ENCODE results near the gene ASIC2.

Gene ASIC2

GRCh38 chr17:33049781-33050414, 243.2 kb downstream of the ASIC2 start:
- H3K4me1 ChIP-seq (ENCODE audit: control insufficient read depth, insufficient read depth, low read length): no peaks in the 10 kb centered on the region
- no peaks in the 10 kb centered on the region for H3K9me3 ChIP-seq (ENCODE audit: control insufficient read depth, insufficient read depth, low read depth, low read length)
- H3K9ac ChIP-seq (ENCODE audit: low read length): no peak overlapping the region
- H3K4me3 ChIP-seq (ENCODE audit: low read depth, low read length): no peak overlapping the region
- H3K27ac ChIP-seq (ENCODE audit: low read depth, low read length): no peak overlapping the region
- H3K36me3 ChIP-seq (ENCODE audit: control insufficient read depth, insufficient read depth, low read length): no peaks in the 10 kb centered on the region
- H3K27me3 ChIP-seq (ENCODE audit: control insufficient read depth, insufficient read depth, low read length): 0 out of 2 replicates have a peak, but pooled peaks cover 3% of the 10 kb centered on the region

GRCh38 chr17:33046361-33047255, 246.5 kb downstream of the ASIC2 start:
- no peak overlapping the region for H3K4me3 ChIP-seq (ENCODE audit: low read depth, low read length)
- no peaks in the 10 kb centered on the region for H3K36me3 ChIP-seq (ENCODE audit: control insufficient read depth, insufficient read depth, low read length)
- H3K9me3 ChIP-seq (ENCODE audit: control insufficient read depth, insufficient read depth, low read depth, low read length): no peaks in the 10 kb centered on the region
- H3K4me1 ChIP-seq (ENCODE audit: control insufficient read depth, insufficient read depth, low read length): no peaks in the 10 kb centered on the region
- H3K9ac ChIP-seq (ENCODE audit: low read length): no peak overlapping the region
- H3K27me3 ChIP-seq (ENCODE audit: control insufficient read depth, insufficient read depth, low read length): no peaks in the 10 kb centered on the region
- no peak overlapping the region for H3K27ac ChIP-seq (ENCODE audit: low read depth, low read length)

- Histone ChIP-seq H3K27ac (ENCODE audit: low read depth, low read length) (no peak overlapping the region), H3K4me3 (ENCODE audit: low read depth, low read length) (no peak overlapping the region), H3K4me1 (ENCODE audit: control insufficient read depth, insufficient read depth, low read length) (no peaks in the 10 kb centered on the region), H3K36me3 (ENCODE audit: control insufficient read depth, insufficient read depth, low read length) (no peaks in the 10 kb centered on the region), H3K27me3 (ENCODE audit: control insufficient read depth, insufficient read depth, low read length) (no peaks in the 10 kb centered on the region; the same call in 1 of the 2 replicates), H3K9me3 (ENCODE audit: control insufficient read depth, insufficient read depth, low read depth, low read length) (no peaks in the 10 kb centered on the region), H3K9ac (ENCODE audit: low read length) (no peak overlapping the region)
Measured at GRCh38 chr17:33045216-33045615, 247.9 kb downstream of the ASIC2 start.

GRCh38 chr17:33044771-33045170, 248.3 kb downstream of the ASIC2 start:
- no peak overlapping the region for H3K27ac ChIP-seq (ENCODE audit: low read depth, low read length)
- H3K9me3 ChIP-seq (ENCODE audit: control insufficient read depth, insufficient read depth, low read depth, low read length): no peaks in the 10 kb centered on the region
- no peaks in the 10 kb centered on the region; the same call in none of the 2 replicates for H3K27me3 ChIP-seq (ENCODE audit: control insufficient read depth, insufficient read depth, low read length)
- H3K4me3 ChIP-seq (ENCODE audit: low read depth, low read length): no peak overlapping the region
- H3K4me1 ChIP-seq (ENCODE audit: control insufficient read depth, insufficient read depth, low read length): no peaks in the 10 kb centered on the region
- no peak overlapping the region for H3K9ac ChIP-seq (ENCODE audit: low read length)
- no peaks in the 10 kb centered on the region for H3K36me3 ChIP-seq (ENCODE audit: control insufficient read depth, insufficient read depth, low read length)

GRCh38 chr17:33040461-33040860, 252.6 kb downstream of the ASIC2 start:
- H3K4me1 ChIP-seq (ENCODE audit: control insufficient read depth, insufficient read depth, low read length): no peaks in the 10 kb centered on the region
- no peaks in the 10 kb centered on the region for H3K9me3 ChIP-seq (ENCODE audit: control insufficient read depth, insufficient read depth, low read depth, low read length)
- no peak overlapping the region for H3K4me3 ChIP-seq (ENCODE audit: low read depth, low read length)
- no peak overlapping the region for H3K9ac ChIP-seq (ENCODE audit: low read length)
- no peaks in the 10 kb centered on the region; the same call in none of the 2 replicates for H3K27me3 ChIP-seq (ENCODE audit: control insufficient read depth, insufficient read depth, low read length)
- no peaks in the 10 kb centered on the region for H3K36me3 ChIP-seq (ENCODE audit: control insufficient read depth, insufficient read depth, low read length)
- H3K27ac ChIP-seq (ENCODE audit: low read depth, low read length): no peak overlapping the region

- Histone ChIP-seq H3K4me1 (ENCODE audit: control insufficient read depth, insufficient read depth, low read length) (no peaks in the 10 kb centered on the region), H3K27me3 (ENCODE audit: control insufficient read depth, insufficient read depth, low read length) (no peaks in the 10 kb centered on the region; the same call in none of the 2 replicates), H3K4me3 (ENCODE audit: low read depth, low read length) (no peak overlapping the region), H3K9ac (ENCODE audit: low read length) (no peak overlapping the region), H3K36me3 (ENCODE audit: control insufficient read depth, insufficient read depth, low read length) (no peaks in the 10 kb centered on the region), H3K9me3 (ENCODE audit: control insufficient read depth, insufficient read depth, low read depth, low read length) (no peaks in the 10 kb centered on the region), H3K27ac (ENCODE audit: low read depth, low read length) (no peak overlapping the region)
Measured at GRCh38 chr17:33039874-33040273, 253.2 kb downstream of the ASIC2 start.

GRCh38 chr17:33038740-33039139, 254.4 kb downstream of the ASIC2 start:
- Histone ChIP-seq H3K9ac (ENCODE audit: low read length) (no peak overlapping the region), H3K9me3 (ENCODE audit: control insufficient read depth, insufficient read depth, low read depth, low read length) (no peaks in the 10 kb centered on the region)

GRCh38 chr17:33033176-33033575, 259.9 kb downstream of the ASIC2 start:
- H3K9me3 ChIP-seq (ENCODE audit: control insufficient read depth, insufficient read depth, low read depth, low read length): no peaks in the 10 kb centered on the region
- H3K27ac ChIP-seq (ENCODE audit: low read depth, low read length): no peak overlapping the region
- H3K4me3 ChIP-seq (ENCODE audit: low read depth, low read length): no peak overlapping the region
- no peaks in the 10 kb centered on the region for H3K36me3 ChIP-seq (ENCODE audit: control insufficient read depth, insufficient read depth, low read length)
- H3K27me3 ChIP-seq (ENCODE audit: control insufficient read depth, insufficient read depth, low read length): no peaks in the 10 kb centered on the region
- H3K4me1 ChIP-seq (ENCODE audit: control insufficient read depth, insufficient read depth, low read length): no peaks in the 10 kb centered on the region
- no peak overlapping the region for H3K9ac ChIP-seq (ENCODE audit: low read length)

More at GRCh38 chr17:33038740-33039139, 254.4 kb downstream of the ASIC2 start:
- Histone ChIP-seq H3K27ac (ENCODE audit: low read depth, low read length) (no peak overlapping the region), H3K36me3 (ENCODE audit: control insufficient read depth, insufficient read depth, low read length) (no peaks in the 10 kb centered on the region), H3K4me1 (ENCODE audit: control insufficient read depth, insufficient read depth, low read length) (no peaks in the 10 kb centered on the region), H3K27me3 (ENCODE audit: control insufficient read depth, insufficient read depth, low read length) (no peaks in the 10 kb centered on the region; the same call in none of the 2 replicates), H3K4me3 (ENCODE audit: low read depth, low read length) (no peak overlapping the region)

- peaks cover 18% of the 10 kb centered on the region for H3K4me1 ChIP-seq (ENCODE audit: control insufficient read depth, insufficient read depth, low read length)
- no peaks in the 10 kb centered on the region for H3K27me3 ChIP-seq (ENCODE audit: control insufficient read depth, insufficient read depth, low read length)
- H3K9ac ChIP-seq (ENCODE audit: low read length): no peak overlapping the region
- no peak overlapping the region for H3K4me3 ChIP-seq (ENCODE audit: low read depth, low read length)
- H3K27ac ChIP-seq (ENCODE audit: low read depth, low read length): no peak overlapping the region
- no peaks in the 10 kb centered on the region for H3K36me3 ChIP-seq (ENCODE audit: control insufficient read depth, insufficient read depth, low read length)
- H3K9me3 ChIP-seq (ENCODE audit: control insufficient read depth, insufficient read depth, low read depth, low read length): no peaks in the 10 kb centered on the region
Measured at GRCh38 chr17:33028778-33029177, 264.3 kb downstream of the ASIC2 start.

GRCh38 chr17:33028061-33028460, 265.0 kb downstream of the ASIC2 start:
- Histone ChIP-seq H3K36me3 (ENCODE audit: control insufficient read depth, insufficient read depth, low read length) (no peaks in the 10 kb centered on the region), H3K9ac (ENCODE audit: low read length) (no peak overlapping the region), H3K27me3 (ENCODE audit: control insufficient read depth, insufficient read depth, low read length) (no peaks in the 10 kb centered on the region), H3K4me3 (ENCODE audit: low read depth, low read length) (no peak overlapping the region), H3K4me1 (ENCODE audit: control insufficient read depth, insufficient read depth, low read length) (peaks cover 21% of the 10 kb centered on the region), H3K27ac (ENCODE audit: low read depth, low read length) (no peak overlapping the region), H3K9me3 (ENCODE audit: control insufficient read depth, insufficient read depth, low read depth, low read length) (no peaks in the 10 kb centered on the region)
